ENCODE measurements around the gene PTPN1. TPM values are rescaled to one million over a fixed set of nuclear protein-coding genes. Genes with fewer than 3 reads are reported as not detected.

The PTPN1 gene
- total and polyA plus RNA-seq, 2 of the 13 experiments (the other 11 are each of a cell fraction or from before 2014, with no cell fraction given): 17.7 to 37.2 TPM

- TF ChIP-seq, protein P1, sequence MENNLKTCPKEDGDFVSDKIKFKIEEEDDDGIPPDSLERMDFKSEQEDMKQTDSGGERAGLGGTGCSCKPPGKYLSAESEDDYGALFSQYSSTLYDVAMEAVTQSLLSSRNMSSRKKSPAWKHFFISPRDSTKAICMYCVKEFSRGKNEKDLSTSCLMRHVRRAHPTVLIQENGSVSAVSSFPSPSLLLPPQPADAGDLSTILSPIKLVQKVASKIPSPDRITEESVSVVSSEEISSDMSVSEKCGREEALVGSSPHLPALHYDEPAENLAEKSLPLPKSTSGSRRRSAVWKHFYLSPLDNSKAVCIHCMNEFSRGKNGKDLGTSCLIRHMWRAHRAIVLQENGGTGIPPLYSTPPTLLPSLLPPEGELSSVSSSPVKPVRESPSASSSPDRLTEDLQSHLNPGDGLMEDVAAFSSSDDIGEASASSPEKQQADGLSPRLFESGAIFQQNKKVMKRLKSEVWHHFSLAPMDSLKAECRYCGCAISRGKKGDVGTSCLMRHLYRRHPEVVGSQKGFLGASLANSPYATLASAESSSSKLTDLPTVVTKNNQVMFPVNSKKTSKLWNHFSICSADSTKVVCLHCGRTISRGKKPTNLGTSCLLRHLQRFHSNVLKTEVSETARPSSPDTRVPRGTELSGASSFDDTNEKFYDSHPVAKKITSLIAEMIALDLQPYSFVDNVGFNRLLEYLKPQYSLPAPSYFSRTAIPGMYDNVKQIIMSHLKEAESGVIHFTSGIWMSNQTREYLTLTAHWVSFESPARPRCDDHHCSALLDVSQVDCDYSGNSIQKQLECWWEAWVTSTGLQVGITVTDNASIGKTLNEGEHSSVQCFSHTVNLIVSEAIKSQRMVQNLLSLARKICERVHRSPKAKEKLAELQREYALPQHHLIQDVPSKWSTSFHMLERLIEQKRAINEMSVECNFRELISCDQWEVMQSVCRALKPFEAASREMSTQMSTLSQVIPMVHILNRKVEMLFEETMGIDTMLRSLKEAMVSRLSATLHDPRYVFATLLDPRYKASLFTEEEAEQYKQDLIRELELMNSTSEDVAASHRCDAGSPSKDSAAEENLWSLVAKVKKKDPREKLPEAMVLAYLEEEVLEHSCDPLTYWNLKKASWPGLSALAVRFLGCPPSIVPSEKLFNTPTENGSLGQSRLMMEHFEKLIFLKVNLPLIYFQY (CRISPR knock-in tag; IDR thresholded peaks at IDR 0.05; ENCODE audit: borderline replicate concordance): peak; percentile 16; the same call in 1 of the 2 replicates
- TF ChIP-seq ZFP82 (CRISPR knock-in tag; IDR thresholded peaks at IDR 0.05; ENCODE audit: borderline replicate concordance) (peak; percentile 57; the same call in 1 of the 2 replicates), ZNF670 (CRISPR knock-in tag; IDR thresholded peaks at IDR 0.05; ENCODE audit: borderline replicate concordance) (0 out of 2 replicates have a peak, but pooled peaks have one; percentile 41), SOX13 (IDR thresholded peaks at IDR 0.05) (peak; percentile 57; the same call in 1 of the 2 replicates), SOX13 (CRISPR knock-in tag; conservative IDR thresholded peaks at IDR 0.05 in 1 of 2, IDR thresholded peaks at IDR 0.05 in 1 of 2) (peak in 1 of 2 experiments; percentile 93; a peak in 2 of 4 replicates), ZNF205 (CRISPR knock-in tag; IDR thresholded peaks at IDR 0.05) (0 out of 2 replicates have a peak, but pooled peaks have one; percentile 34), ARID4A (CRISPR knock-in tag; IDR thresholded peaks at IDR 0.05; ENCODE audit: borderline replicate concordance) (peak; percentile 36; the same call in 1 of the 2 replicates), ELF3 (CRISPR knock-in tag; IDR thresholded peaks at IDR 0.05) (peak; percentile 59; the same call in 1 of the 2 replicates), ZNF350 (CRISPR knock-in tag; IDR thresholded peaks at IDR 0.05; ENCODE audit: borderline replicate concordance, low read depth) (peak; percentile 69), SMYD3 (CRISPR knock-in tag; IDR thresholded peaks at IDR 0.05) (0 out of 2 replicates have a peak, but pooled peaks have one; percentile 52), ZNF792 (CRISPR knock-in tag; IDR thresholded peaks at IDR 0.05) (0 out of 2 replicates have a peak, but pooled peaks have one; percentile 62), NFYB (CRISPR knock-in tag; IDR thresholded peaks at IDR 0.05) (no peak), TFDP1 (CRISPR knock-in tag; IDR thresholded peaks at IDR 0.05; ENCODE audit: borderline replicate concordance) (peak; percentile 87; the same call in 1 of the 2 replicates), ZNF770 (CRISPR knock-in tag; IDR thresholded peaks at IDR 0.05) (peak; percentile 53)
- TF ChIP-seq, protein P2, sequence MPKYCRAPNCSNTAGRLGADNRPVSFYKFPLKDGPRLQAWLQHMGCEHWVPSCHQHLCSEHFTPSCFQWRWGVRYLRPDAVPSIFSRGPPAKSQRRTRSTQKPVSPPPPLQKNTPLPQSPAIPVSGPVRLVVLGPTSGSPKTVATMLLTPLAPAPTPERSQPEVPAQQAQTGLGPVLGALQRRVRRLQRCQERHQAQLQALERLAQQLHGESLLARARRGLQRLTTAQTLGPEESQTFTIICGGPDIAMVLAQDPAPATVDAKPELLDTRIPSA (CRISPR knock-in tag; IDR thresholded peaks at IDR 0.05; ENCODE audit: borderline replicate concordance): no peak
Measured at GRCh38 chr20:50475681-50476292, 34.4 kb upstream of the PTPN1 start (continued).
